HG03103 (cell line): ENCODE results near the gene DAAM1.

Source experiments
- ATAC-seq: cut with Tn5 transposase; IDR thresholded peaks from one replicate; pipeline ENCODE4 v1.9.1; 2021; ENCODE audit warnings: low read depth; ENCODE audit not compliant: unreplicated experiment

Gene DAAM1

DNA sequence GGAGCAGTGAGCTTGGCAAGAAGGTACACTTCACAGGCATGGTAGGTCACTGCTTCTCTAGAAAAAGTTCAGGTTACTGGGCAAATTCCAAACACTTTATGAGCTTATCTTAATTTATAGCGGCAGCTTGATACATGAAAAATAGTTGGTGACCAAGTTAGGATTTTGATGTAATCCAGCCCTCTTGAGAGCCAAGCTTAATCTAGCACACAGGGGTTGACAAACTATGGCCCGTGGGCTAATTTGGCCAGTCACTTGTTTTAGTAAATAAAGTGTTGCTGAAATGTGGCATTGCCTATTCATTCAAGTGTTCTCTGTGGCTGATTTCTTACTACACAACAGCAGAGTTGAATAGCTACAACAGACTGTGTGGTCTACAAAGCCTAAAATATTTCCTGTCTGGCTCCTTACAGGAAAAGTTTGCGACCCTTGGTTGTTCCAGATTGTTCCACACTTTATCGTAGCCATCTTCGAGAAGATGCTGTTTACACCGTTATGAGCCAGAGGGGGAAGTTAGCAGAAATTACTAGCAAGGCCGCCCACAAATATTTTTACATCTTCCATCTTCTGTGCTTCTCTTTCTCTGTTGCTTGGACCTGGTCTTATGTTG lies 120.9 kb downstream of the DAAM1 start:
- no peak for ATAC-seq

DNA sequence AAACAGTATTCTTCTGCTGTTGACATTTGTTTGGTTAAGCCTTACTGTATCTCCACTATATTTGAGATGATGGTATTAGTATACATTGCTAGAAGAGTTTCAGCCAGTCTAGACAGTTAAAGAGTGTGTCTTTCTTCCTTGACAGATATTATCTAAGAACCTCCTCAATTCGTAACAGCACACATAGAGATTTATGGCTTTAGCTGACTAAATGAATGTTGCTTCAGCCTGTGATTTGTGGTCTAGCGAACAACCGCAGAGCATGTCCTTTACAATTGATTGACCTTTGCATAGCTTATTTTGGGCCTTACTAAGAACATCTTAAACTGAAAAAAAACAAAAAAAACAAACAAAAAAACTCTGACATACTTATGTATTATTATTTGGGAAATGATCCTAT lies 122.2 kb downstream of the DAAM1 start:
- ATAC-seq, result no peak

DNA sequence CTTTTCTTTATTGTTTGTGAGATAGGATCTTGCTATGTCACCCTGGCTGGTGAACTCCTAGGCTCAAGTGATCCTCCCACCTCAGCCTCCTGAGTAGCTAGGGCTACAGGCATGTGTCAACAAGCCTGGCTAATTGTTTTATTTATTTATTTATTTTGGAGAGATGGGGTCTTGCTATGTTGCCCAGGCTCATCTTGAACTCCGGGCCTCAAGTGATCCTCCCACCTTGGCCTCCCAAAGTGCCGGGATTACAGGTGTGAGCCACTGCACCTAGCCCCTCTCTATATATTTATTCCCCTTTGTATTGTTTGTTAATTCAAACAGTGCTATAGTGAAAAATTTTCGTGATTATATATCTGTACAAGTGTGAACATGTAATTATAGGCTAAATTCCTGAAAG lies 123.3 kb downstream of the DAAM1 start:
- no peak for ATAC-seq

DNA sequence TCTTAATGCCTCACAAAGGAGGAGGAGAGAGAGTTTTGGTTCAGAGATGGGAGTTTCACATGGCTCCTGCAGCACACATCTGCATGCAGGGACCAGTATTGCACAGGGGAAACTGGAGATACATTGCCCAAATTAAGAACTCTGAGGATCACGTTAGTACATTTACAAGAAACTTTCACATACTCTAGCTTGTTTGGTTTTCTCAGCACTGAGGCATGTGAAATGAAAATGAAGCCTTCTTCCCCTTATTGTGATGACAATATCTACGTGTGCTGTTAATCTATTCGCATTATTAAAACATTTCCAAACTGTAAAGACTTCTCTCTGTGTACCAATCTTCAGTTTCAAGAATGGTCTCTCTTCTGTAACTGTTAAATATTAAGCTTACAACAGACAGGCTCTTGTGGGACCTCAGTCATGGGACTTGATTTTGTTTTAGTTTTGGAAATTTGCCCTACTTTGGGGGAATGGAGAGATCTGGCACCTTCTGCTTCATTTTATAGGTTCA lies 124.7 kb downstream of the DAAM1 start:
- no peak for ATAC-seq

DNA sequence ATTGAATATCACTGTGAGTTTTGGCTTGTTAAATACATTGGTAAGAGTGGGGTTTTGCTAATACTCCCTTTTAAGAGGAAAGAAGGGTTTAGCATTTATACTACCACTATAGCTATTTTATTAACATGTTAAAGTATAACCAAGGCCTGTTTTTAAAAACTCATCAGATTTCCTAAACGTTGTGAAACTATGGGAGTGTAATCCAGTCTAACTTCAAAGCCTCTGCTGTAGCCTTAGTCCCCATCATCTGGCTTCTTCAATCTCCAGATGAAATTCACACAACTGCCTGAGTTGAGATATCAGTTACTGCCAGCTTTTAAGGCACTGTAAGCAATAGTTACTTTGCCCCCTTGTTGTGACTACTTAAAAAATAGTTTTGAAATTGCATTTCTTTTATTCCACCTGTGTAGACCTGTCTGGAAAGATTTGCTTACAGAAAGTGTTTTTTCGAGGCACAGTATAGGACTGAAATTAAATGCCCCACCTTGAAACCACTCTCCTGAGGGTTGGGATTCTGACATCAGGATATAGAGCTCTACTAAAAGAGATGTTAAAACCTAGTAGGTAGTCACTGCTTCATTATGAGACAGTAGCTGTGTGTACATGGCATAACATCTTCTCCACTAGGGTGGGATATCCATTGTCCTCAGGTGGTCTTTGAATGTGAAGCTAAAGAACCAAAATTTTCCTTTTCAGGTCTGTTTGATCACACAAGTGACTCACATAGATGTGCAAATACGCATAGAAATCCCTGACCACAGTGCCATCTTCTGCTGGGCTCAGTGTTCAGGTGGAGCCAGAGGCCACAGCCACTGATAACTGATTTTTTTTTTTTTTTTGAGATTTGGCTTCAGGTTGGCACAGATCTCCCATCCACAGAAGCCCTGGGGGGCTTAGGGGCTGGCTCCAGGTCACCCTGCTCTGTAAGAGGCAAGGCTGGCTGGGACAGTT lies 125.5 kb downstream of the DAAM1 start:
- ATAC-seq, result no peak

DNA sequence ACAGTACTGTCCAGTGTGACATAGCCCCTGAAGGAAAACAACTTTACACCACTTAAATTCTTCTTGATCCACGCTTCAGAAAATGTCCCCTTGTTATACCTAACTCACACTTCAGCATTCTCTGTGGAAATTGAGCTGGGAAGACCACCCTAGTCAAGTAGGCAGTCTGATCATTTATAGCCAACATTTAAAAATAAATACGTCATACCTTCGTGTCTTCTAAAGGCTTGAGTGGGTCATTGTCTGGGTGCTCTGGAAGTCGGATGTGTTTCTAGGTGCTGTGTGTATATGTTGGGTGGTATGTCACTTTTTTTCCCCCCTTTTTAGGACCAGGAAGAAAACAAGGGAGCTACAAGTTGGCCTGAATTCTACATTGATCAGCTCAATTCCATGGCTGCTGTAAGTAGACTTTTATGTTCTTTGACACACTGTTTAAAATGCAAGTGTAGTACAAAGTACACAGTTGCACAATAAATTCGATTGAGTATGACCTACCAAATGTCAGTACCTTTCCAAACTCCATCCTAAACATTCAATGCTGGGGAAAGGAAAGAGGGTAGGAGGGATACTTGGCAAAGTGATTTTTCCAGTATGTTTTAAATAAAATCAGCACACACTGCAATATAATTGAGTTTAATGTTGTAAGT lies 126.6 kb downstream of the DAAM1 start:
- ATAC-seq, result no peak

DNA sequence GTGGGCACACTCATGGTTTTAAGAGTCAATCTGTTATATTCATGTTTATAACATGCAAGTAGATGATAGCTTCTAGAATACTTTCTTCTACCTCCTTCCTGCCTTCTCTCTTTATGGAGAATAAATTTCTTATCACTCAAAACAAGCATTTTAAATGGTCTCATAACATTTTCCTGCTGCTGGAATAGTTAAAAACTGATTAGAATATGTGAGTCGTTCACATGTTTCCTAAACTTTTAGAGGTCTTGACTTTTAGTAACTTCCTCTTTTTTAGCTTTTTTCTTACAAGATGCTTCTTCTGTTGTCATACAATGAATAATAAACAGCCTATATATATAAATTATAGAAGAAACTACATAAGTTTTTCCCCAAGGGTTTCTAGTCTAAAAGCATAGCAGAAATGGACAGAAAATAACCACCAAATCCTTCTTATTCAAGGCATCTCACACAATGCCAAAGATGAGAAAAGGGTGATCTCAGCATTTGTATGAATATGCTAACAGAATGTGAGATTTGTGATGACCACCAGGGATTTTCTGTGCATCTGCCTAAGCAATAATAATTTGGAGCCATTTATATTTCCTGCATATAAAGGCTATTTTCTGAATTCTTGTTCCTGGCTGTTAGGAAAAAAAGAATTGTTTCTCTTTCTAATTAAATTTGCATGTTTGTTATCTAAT lies 127.8 kb downstream of the DAAM1 start:
- ATAC-seq, result no peak

DNA sequence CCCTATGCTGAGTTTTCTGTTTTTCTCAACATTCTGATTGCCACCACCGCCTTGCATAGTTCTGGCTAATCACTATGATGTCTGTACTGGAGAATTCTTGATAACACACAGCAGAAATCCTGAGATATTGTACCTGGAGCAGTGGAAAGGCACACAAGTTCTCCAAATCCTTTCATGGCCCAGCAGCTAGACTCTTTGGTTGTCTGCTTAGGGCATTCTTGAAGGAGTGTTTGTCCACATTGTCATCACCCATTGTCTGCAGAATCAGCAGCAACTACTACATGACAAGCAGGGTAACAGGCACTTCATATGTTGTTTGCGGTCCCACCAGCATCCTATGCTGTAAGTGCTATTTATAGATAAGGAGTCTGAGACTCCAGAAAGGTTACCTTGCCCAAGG lies 128.9 kb downstream of the DAAM1 start:
- ATAC-seq, result no peak

DNA sequence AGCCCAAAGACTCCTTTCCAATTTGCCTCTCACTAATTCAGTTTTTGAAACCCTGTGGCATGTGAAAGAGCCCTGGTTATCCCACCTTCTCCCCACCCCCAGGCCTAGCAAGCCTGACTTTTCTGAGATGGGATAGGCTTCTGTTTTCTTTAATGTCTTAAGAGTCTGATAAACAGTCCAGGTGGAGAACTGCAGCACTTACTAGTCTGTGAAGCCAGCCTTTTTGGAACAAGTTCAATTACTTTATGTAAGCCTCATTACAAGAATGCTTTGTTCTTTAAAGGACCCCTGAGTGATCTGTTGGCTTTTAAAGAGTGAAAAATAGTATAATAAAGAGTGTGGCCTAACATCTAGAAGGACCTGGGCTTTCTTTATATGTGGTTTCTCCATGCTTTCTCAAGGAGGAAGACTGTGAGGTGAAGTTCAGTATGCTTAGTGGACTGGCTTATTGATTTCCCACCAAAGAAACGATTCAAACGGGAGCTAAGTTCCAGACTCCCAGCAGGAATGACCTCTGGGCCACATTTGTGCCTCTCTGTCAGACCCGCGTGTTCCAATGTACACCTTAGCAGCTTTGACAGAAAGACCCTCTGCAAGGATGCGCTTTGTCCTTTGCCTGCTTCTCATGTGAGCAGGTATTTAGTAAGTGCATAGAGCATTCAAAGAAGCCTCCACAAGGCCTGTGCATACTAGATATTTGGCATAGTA lies 129.5 kb downstream of the DAAM1 start:
- ATAC-seq, result no peak

DNA sequence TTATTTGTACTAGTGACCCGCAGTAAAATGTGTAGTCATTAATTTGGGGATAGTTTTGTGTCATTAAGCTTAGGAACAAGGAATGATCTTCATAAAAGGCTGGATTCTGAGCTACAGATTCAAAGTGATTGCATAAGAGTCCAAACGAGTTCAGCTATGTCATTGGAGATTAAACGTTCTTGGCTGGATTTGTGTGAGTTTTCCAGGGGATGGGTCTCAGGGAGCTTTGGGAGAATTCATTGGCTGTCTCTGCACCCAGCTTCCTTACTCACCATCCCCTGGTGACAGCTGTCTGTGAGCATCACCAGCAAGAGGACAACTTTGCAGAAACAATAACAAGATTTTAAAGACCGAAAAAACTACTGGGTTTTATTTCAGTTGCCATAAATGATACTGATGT lies 130.4 kb downstream of the DAAM1 start:
- no peak for ATAC-seq

DNA sequence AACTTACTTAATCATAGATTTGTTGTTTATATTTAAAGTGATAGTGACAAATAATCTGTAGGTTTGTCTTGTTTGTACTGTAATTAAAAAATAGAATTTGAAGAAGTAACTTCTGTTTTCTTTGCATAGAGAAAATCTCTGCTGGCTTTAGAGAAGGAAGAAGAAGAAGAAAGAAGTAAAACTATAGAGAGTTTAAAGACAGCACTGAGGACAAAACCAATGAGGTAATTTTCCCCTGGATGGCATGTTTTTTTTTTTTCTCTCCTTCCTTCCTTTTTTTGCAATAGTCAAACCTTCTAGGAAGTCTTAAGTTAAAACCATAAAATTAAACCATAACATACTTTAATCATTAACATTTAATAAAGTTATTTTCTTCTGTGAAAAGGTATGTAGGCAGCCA lies 131.9 kb downstream of the DAAM1 start:
- ATAC-seq, result no peak

DNA sequence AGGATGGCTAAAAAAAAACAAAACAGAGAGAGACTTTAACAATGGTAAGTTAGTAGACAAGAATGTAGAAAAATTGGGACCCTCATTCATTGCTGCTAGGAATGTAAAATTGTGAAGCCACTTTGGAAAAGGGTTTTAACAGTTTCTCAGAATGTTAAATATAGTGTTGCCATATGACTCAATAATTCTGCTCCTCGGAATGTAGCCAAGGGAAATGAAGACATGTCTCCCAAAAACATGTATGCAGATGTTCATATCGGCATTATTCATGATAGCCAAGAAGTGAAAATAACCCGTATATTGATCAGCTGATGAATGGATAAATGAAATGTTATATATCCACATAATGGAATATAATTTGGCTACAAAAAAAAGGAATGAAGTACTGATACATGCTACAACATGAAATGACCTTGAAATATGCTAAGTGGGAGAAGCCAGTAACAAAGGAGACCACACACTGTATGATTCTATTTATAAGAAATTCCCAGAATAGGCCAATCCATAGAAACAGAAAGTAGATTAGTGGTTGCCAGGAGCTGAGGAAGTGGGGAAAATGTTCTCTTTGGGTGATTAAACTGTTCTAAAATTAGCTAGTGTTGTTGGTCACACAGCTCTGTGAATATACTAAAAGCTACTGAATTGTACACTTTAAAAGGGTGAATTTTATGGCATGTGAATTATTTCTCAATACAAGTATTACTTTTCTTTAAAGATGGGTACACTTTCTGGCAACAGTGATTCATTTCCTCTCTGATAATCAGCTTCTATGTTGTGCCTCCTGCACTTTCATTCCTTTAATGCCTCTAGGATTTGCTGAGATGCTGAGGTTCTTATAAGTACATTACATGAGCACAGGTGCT lies 132.5 kb downstream of the DAAM1 start:
- no peak for ATAC-seq

DNA sequence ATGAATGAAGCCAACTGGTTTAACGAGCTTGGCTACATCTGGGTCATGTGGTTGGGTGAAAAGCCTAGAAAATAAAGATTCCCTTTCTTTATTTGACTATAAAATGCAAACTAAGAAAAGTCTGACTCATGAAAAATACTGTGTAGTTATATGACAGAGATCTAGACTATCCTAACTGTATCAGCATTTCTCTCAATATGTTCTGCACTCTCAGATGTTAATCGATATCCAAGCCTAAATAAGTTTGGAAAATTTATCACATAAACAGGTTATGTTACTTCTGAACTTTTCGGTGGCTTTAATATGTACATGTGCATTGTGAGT lies 133.1 kb downstream of the DAAM1 start:
- no peak for ATAC-seq

DNA sequence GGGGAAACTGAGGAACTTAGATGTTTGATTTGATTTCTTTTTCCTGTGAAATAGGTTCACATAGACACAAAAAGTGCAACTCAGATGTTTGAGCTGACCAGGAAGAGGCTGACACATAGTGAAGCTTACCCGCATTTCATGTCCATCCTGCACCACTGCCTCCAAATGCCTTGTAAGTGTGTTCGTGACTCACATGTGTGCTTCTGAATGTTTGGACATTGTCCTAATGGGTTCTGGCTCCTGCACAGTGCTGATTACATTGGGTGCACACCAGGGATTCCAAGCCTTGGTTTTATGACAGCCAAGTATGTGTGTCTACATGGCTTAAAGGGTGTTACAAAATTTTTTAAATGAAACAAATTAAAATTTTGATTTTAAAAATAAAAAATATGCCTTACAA lies 137.4 kb downstream of the DAAM1 start:
- ATAC-seq, result no peak

DNA sequence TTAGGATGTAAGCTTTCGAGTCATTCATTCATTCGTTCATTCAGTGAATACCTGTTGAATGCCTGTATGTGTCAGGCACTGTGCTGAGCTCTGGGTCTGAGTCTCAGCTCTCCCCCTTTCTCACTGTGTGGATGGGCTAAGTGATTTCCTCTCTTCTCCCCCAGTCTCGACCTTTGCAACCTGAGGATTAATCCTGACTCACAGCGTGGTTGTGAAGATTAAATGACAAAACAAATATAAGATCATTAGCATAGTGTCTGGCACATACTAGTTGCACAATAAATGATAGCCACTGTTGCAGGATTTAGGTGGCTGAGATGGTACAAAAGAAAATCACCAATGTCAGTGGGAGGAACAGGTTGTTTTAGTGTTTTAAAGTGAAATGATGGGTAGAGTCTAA lies 140.0 kb downstream of the DAAM1 start:
- no peak for ATAC-seq

DNA sequence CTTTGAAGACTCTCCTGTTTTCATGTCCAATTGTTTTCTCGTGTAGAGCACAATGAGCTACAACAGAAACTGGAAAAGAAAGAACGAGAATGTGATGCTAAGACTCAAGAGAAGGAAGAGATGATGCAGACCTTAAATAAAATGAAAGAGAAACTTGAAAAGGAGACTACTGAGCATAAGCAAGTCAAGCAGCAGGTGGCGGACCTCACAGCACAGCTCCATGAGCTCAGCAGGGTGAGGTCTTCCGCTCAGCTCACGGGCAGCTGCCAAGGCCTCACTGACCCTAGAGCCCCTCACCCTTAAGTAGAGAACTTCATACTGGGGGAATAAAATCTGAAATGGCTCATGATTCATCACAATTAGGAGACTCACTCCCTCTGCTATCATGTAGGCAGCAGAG lies 142.0 kb downstream of the DAAM1 start:
- no peak for ATAC-seq

DNA sequence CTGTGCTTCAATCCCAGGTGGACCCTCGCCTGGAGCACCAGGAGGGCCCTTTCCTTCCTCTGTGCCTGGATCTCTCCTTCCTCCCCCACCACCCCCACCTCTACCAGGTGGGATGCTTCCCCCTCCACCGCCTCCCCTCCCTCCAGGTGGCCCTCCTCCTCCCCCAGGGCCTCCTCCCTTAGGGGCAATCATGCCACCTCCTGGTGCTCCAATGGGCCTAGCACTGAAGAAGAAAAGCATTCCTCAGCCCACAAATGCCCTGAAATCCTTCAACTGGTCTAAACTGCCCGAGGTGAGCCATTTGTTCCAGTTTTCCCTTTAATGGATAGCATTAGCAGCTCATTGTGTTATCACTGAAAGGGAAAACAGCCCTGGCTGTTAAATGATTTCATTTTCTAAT lies 142.8 kb downstream of the DAAM1 start:
- ATAC-seq, result no peak

DNA sequence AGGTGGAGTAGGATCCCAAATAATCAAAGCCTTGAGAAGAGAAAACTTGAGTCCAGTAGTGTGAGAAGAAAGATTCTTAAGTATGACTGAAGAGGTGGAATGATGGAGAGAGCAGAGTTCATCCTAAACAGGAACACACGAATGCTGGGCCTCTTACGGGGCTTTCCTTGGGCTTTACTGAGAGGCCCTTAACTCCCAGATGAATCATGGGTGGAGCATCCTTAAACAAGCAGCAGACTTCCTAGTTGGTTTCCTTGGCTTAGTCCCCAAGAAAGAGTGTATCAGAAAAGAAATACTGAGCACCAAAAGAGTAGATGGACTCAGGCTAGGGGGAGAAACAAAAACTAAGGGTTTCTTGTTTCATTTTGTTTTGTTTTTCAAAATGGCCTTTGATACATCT lies 144.3 kb downstream of the DAAM1 start:
- no peak for ATAC-seq

DNA sequence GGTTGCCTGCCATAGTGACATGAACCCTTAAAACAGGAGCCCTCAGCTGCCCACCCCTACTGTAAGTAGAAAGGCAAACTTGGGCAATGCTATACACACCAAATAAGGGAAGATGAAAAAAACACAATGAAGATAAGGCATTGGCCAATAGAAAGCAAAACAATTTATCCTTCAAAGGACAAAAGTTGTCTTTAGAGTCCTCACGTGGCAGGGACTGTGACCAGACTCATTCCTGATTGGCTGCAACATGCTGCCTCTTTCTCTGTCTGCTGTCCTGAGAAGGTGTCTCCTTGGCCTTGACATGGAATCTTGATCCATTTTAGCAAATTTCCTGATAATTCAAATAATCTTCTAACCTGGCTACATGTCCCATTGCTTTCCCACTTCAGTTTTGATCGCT lies 144.8 kb downstream of the DAAM1 start:
- ATAC-seq, result no peak

DNA sequence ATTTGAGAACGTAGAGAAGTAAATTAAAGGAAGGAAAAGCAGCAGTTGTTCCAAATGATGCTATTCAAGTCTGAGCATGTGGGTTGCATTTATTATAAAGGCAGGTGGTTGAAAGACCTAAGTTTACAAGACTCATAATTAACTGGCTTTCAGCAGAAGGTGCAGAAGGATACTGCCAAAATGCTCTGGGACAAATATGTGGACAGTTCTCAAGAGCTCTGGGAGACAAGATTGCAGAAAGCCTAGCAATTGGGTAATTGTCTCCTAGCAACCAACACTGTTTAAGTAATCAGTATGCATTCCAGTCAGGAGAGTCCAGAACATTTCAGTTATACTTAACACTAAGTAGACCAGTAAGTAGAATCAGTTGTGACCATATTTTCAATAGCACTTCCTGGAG lies 145.2 kb downstream of the DAAM1 start:
- no peak for ATAC-seq
